CD4-positive, alpha-beta T cell (primary cell): ENCODE results near the gene GABPB1. TPM values are rescaled to one million over a fixed set of nuclear protein-coding genes. Genes with fewer than 3 reads are reported as not detected.

Experiments
- ATAC-seq: fragments of 200-7000 bp; cut with Tn5 transposase; one replicate; pipeline ENCODE4 v1.10.0; 2022; ENCODE audit warnings: mild to moderate bottlenecking; ENCODE audit not compliant: poor library complexity
- CTCF ChIA-PET: fragments of 350-600 bp; sonication (Branson Sonifier 250); formaldehyde crosslinking; loops from one replicate; lab custom pipeline; 2021; ENCODE audit warnings: antibody characterized with exemption, inconsistent platforms; lab: Charles Lee
- POLR2A ChIA-PET: fragments of 350-600 bp; sonication (Branson Sonifier 250); formaldehyde crosslinking; loops from one replicate; lab custom pipeline; 2021; ENCODE audit warnings: antibody characterized with exemption, inconsistent platforms; lab: Charles Lee
- DNase-seq, 14 experiments: peaks; one replicate each; pipeline ENCODE4 v3.0.0-alpha.2; 2013 to 2020; ENCODE audit warnings: mixed read lengths in 2 of 14
- H3K27ac ChIP-seq, 2 donors: one replicate each; pipeline versions ENCODE4 v1.5.1 to v1.7.0; 2013; ENCODE audit warnings: low read length in 2 of 2, low read depth in 1 of 2, mild to moderate bottlenecking in 1 of 2
- H3K27me3 ChIP-seq, 2 experiments: 1 replicate in 1 of 2; 2 replicates in 1 of 2; pipeline versions ENCODE4 v1.6.1 to v1.7.0; 2013; ENCODE audit warnings: low read length in 2 of 2, control low read depth in 1 of 2, mild to moderate bottlenecking in 1 of 2, moderate library complexity in 1 of 2; ENCODE audit not compliant: insufficient read depth in 2 of 2, control insufficient read depth in 1 of 2
- H3K36me3 ChIP-seq: one replicate; pipeline ENCODE4 v1.6.1; 2013; ENCODE audit warnings: low read length, control low read depth; ENCODE audit not compliant: insufficient read depth
- H3K4me1 ChIP-seq: one replicate; pipeline ENCODE4 v1.6.1; 2013; ENCODE audit warnings: low read length, control low read depth; ENCODE audit not compliant: insufficient read depth
- H3K4me3 ChIP-seq: one replicate; pipeline ENCODE4 v1.5.1; 2013; ENCODE audit warnings: mild to moderate bottlenecking, low read length, moderate library complexity
- H3K9me3 ChIP-seq, 2 experiments: 1 replicate in 1 of 2; 2 replicates in 1 of 2; pipeline versions ENCODE4 v1.6.1 to v1.7.0; 2013; ENCODE audit warnings: low read length in 2 of 2, mild to moderate bottlenecking in 2 of 2, control low read depth in 1 of 2, moderate library complexity in 1 of 2; ENCODE audit not compliant: control insufficient read depth in 1 of 2, insufficient read depth in 1 of 2
- H3K27ac Mint-ChIP-seq: one replicate; pipeline ENCODE4 v1.8.0; 2020; ENCODE audit warnings: mixed read lengths
- H3K27me3 Mint-ChIP-seq: one replicate; pipeline ENCODE4 v1.8.0; 2021; ENCODE audit warnings: mixed read lengths
- H3K36me3 Mint-ChIP-seq: one replicate; pipeline ENCODE4 v1.8.0; 2021; ENCODE audit warnings: low read depth, mixed read lengths
- H3K4me1 Mint-ChIP-seq: one replicate; pipeline ENCODE4 v1.8.0; 2021; ENCODE audit warnings: low read depth, mixed read lengths
- H3K4me3 Mint-ChIP-seq: one replicate; pipeline ENCODE4 v1.8.0; 2020; ENCODE audit warnings: mild to moderate bottlenecking, mixed read lengths
- H3K9me3 Mint-ChIP-seq: one replicate; pipeline ENCODE4 v1.8.0; 2020; ENCODE audit warnings: mixed read lengths
- CTCF ChIP-seq: fragments of 200-600 bp; IDR thresholded peaks from one replicate; pipeline ENCODE4 v1.8.0; 2022; ENCODE audit warnings: antibody characterized with exemption, mild to moderate bottlenecking
- intact Hi-C, 2 experiments: fragments of 100-400 bp; cut with DNase I in 1 of 2; cut with micrococcal nuclease in 1 of 2; formaldehyde crosslinking; loops; one replicate each; pipeline versions ENCODE4 v1.15.1 to v1.9.0; 2023 to 2025; cut with DNase I, micrococcal nuclease
- total RNA-seq, 174 experiments: library from RNA in 2 of 174; stranded (reverse) in 2 of 174; gene quantifications; one replicate each; pipeline ENCODE4 v1.2.3 and lab custom pipeline; 2021 to 2026

GABPB1 gene
- total RNA-seq, 2 experiments from 2014 or later: 25.7 to 27.1 TPM

GRCh38 chr15:50246631-50247030 lies 108.4 kb downstream of the GABPB1 start:
- Histone ChIP-seq H3K4me3 (no peak overlapping the region), H3K4me1 (peaks cover 16% of the 10 kb centered on the region), H3K36me3 (no peaks in the 10 kb centered on the region), H3K27me3 (no peaks in the 10 kb centered on the region), H3K9me3 (no peaks in the 10 kb centered on the region), H3K27ac (no peak overlapping the region)
- peaks cover 23% of the 10 kb centered on the region for H3K4me1 Mint-ChIP-seq
- no peak overlapping the region for H3K4me3 Mint-ChIP-seq
- ChIA-PET POLR2A (no interaction called here), CTCF (no interaction called here)
- ATAC-seq (no peak), DNase-seq (no peak)
- no peak overlapping the region for H3K27ac Mint-ChIP-seq
- H3K36me3 Mint-ChIP-seq: no peaks in the 10 kb centered on the region
- no peaks in the 10 kb centered on the region for H3K27me3 Mint-ChIP-seq
- TF ChIP-seq CTCF: no peak
- intact Hi-C loops: no loop called here
- H3K9me3 Mint-ChIP-seq: no peaks in the 10 kb centered on the region

- Histone ChIP-seq H3K4me3 (no peak overlapping the region), H3K27ac (no peak overlapping the region), H3K36me3 (no peaks in the 10 kb centered on the region), H3K27me3 (no peaks in the 10 kb centered on the region), H3K4me1 (peaks cover 16% of the 10 kb centered on the region), H3K9me3 (no peaks in the 10 kb centered on the region)
- TF ChIP-seq CTCF: no peak
- intact Hi-C loops: no loop called here
- Mint-ChIP-seq H3K27ac (no peak overlapping the region), H3K4me1 (peaks cover 23% of the 10 kb centered on the region), H3K4me3 (no peak overlapping the region), H3K36me3 (no peaks in the 10 kb centered on the region), H3K9me3 (no peaks in the 10 kb centered on the region), H3K27me3 (no peaks in the 10 kb centered on the region)
- DNase-seq (no peak), ATAC-seq (no peak)
- POLR2A ChIA-PET: interaction anchor here (1.4 kb wide), 1 partner anchor 8 kb away, joined by 3 read pairs; no protein-coding TSS in a partner anchor
- CTCF ChIA-PET: no interaction called here
These were observed 109.9 kb downstream of the GABPB1 start for GRCh38 chr15:50244959-50245624.

- ChIA-PET CTCF (interaction anchor here (0.9 kb wide), 1 partner anchor 55 kb away, joined by 3 read pairs; no protein-coding TSS in a partner anchor), POLR2A (no interaction called here)
- no peak overlapping the region for H3K27ac ChIP-seq
- TF ChIP-seq CTCF: no peak
- Mint-ChIP-seq H3K27ac (no peak overlapping the region), H3K27me3 (no peaks in the 10 kb centered on the region), H3K4me1 (peaks cover 19% of the 10 kb centered on the region), H3K4me3 (no peak overlapping the region), H3K36me3 (no peaks in the 10 kb centered on the region), H3K9me3 (no peaks in the 10 kb centered on the region)
- DNase-seq: no peak
- H3K4me3 ChIP-seq: no peak overlapping the region
- no peak for ATAC-seq
- no peaks in the 10 kb centered on the region for H3K9me3 ChIP-seq
- intact Hi-C loops: no loop called here
- H3K36me3 ChIP-seq: no peaks in the 10 kb centered on the region
- peaks cover 16% of the 10 kb centered on the region for H3K4me1 ChIP-seq
- H3K27me3 ChIP-seq: no peaks in the 10 kb centered on the region
These were observed 110.8 kb downstream of the GABPB1 start for GRCh38 chr15:50244153-50244552.
